Measurements from ENCODE around the gene PKIB.

GRCh38 chr6:122612838-122613237, 2.6 kb downstream of the PKIB start:
- TF ChIP-seq CTCF (IDR thresholded peaks at IDR 0.05; ENCODE audit: insufficient read depth, low read depth, low read length) (no peak), EZH2 (IDR thresholded peaks at IDR 0.05; ENCODE audit: insufficient read depth, low read length) (no peak)

Data from astrocyte (in vitro differentiated cells and primary cell).